Activated CD4-positive, alpha-beta memory T cell treated with anti-CD3 and anti-CD28 coated beads for 36 hours (primary cell): ENCODE results near the gene FOXN3. TPM values are rescaled to one million over a fixed set of nuclear protein-coding genes. Genes with fewer than 3 reads are reported as not detected.

Experiments used
- CTCF ChIA-PET: fragments of 350-600 bp; sonication (Branson Sonifier 250); formaldehyde crosslinking; loops from one replicate; lab custom pipeline; 2021; ENCODE audit warnings: antibody characterized with exemption, inconsistent platforms; lab: Charles Lee
- POLR2A ChIA-PET: fragments of 350-600 bp; sonication (Branson Sonifier 250); formaldehyde crosslinking; loops from one replicate; lab custom pipeline; 2021; ENCODE audit warnings: antibody characterized with exemption; lab: Charles Lee
- DNase-seq: peaks from one replicate; pipeline ENCODE4 v3.0.0-alpha.2; 2020
- H3K27ac Mint-ChIP-seq: one replicate; pipeline ENCODE4 v1.8.0; 2021; ENCODE audit warnings: mixed read lengths
- H3K27me3 Mint-ChIP-seq: one replicate; pipeline ENCODE4 v1.8.0; 2021; ENCODE audit warnings: mixed read lengths
- H3K36me3 Mint-ChIP-seq: one replicate; pipeline ENCODE4 v1.8.0; 2021; ENCODE audit warnings: mixed read lengths
- H3K4me1 Mint-ChIP-seq: one replicate; pipeline ENCODE4 v1.8.0; 2021; ENCODE audit warnings: low read depth, mixed read lengths
- H3K4me3 Mint-ChIP-seq: one replicate; pipeline ENCODE4 v1.8.0; 2021; ENCODE audit warnings: mild to moderate bottlenecking, mixed read lengths
- H3K9me3 Mint-ChIP-seq: one replicate; pipeline ENCODE4 v1.8.0; 2021; ENCODE audit warnings: mixed read lengths
- intact Hi-C: fragments of 100-400 bp; cut with micrococcal nuclease; formaldehyde crosslinking; loops from one replicate; pipeline ENCODE4 v1.15.1; 2023
- total RNA-seq, 2 experiments: library from RNA; stranded (reverse); gene quantifications; one replicate each; pipeline ENCODE4 v1.2.3, GENCODE V29; 2021

FOXN3 gene
- total RNA-seq, 2 experiments from 2014 or later = 59.1 to 63.5 TPM

GRCh38 chr14:89243741-89244140 is 173.3 kb downstream of the FOXN3 start:
- no peak for DNase-seq
- Mint-ChIP-seq H3K4me1 (peaks cover 35% of the 10 kb centered on the region), H3K36me3 (no peaks in the 10 kb centered on the region), H3K4me3 (no peak overlapping the region), H3K9me3 (no peaks in the 10 kb centered on the region), H3K27ac (no peak overlapping the region), H3K27me3 (no peaks in the 10 kb centered on the region)
- POLR2A ChIA-PET = no interaction called here
- CTCF ChIA-PET = no interaction called here
- intact Hi-C loops = no loop called here

GRCh38 chr14:89243286-89243685 is 173.7 kb downstream of the FOXN3 start:
- ChIA-PET POLR2A (no interaction called here), CTCF (interaction anchor here (0.6 kb wide), 1 partner anchor 39 kb away, joined by 3 read pairs; no protein-coding TSS in a partner anchor)
- Mint-ChIP-seq H3K36me3 (no peaks in the 10 kb centered on the region), H3K27me3 (no peaks in the 10 kb centered on the region), H3K27ac (no peak overlapping the region), H3K4me1 (peaks cover 36% of the 10 kb centered on the region), H3K9me3 (no peaks in the 10 kb centered on the region), H3K4me3 (no peak overlapping the region)
- intact Hi-C loops = no loop called here
- no peak for DNase-seq

- DNase-seq = no peak
- H3K4me3 Mint-ChIP-seq = no peak overlapping the region
- no peaks in the 10 kb centered on the region for H3K27me3 Mint-ChIP-seq
- H3K36me3 Mint-ChIP-seq = no peaks in the 10 kb centered on the region
- ChIA-PET POLR2A (no interaction called here), CTCF (interaction anchor here (0.6 kb wide), 2 partner anchors 21 to 39 kb away, joined by 3 read pairs; no protein-coding TSS in a partner anchor)
- H3K4me1 Mint-ChIP-seq = peaks cover 36% of the 10 kb centered on the region
- intact Hi-C loops = no loop called here
- H3K9me3 Mint-ChIP-seq = no peaks in the 10 kb centered on the region
- H3K27ac Mint-ChIP-seq = no peak overlapping the region
Observed at GRCh38 chr14:89242652-89243279, 174.3 kb downstream of the FOXN3 start.

GRCh38 chr14:89241934-89242651 is 174.9 kb downstream of the FOXN3 start:
- no peaks in the 10 kb centered on the region for H3K9me3 Mint-ChIP-seq
- H3K4me1 Mint-ChIP-seq = peaks cover 36% of the 10 kb centered on the region
- no peak overlapping the region for H3K4me3 Mint-ChIP-seq
- H3K27me3 Mint-ChIP-seq = no peaks in the 10 kb centered on the region
- ChIA-PET CTCF (interaction anchor here (0.6 kb wide), 1 partner anchor 21 kb away, joined by 3 read pairs; no protein-coding TSS in a partner anchor), POLR2A (no interaction called here)
- no peak for DNase-seq
- H3K27ac Mint-ChIP-seq = no peak overlapping the region
- no peaks in the 10 kb centered on the region for H3K36me3 Mint-ChIP-seq
- intact Hi-C loops = no loop called here

- Mint-ChIP-seq H3K9me3 (no peaks in the 10 kb centered on the region), H3K36me3 (peaks cover 3% of the 10 kb centered on the region), H3K27me3 (no peaks in the 10 kb centered on the region), H3K4me3 (no peak overlapping the region), H3K27ac (no peak overlapping the region), H3K4me1 (peaks cover 33% of the 10 kb centered on the region)
- CTCF ChIA-PET = interaction anchor here (0.8 kb wide), 1 partner anchor 12 kb away, joined by 3 read pairs; no protein-coding TSS in a partner anchor
- POLR2A ChIA-PET = no interaction called here
- no peak for DNase-seq
- intact Hi-C loops = no loop called here
Observed at GRCh38 chr14:89241257-89241656, 175.8 kb downstream of the FOXN3 start.

- Mint-ChIP-seq H3K4me1 (peaks cover 33% of the 10 kb centered on the region), H3K9me3 (peaks cover 5% of the 10 kb centered on the region), H3K27ac (no peak overlapping the region), H3K4me3 (no peak overlapping the region), H3K36me3 (peaks cover 4% of the 10 kb centered on the region), H3K27me3 (no peaks in the 10 kb centered on the region)
- POLR2A ChIA-PET = no interaction called here
- intact Hi-C loops = no loop called here
- DNase-seq = no peak
- CTCF ChIA-PET = no interaction called here
Observed at GRCh38 chr14:89240414-89240813, 176.6 kb downstream of the FOXN3 start.

GRCh38 chr14:89239023-89239422 is 178.0 kb downstream of the FOXN3 start:
- ChIA-PET POLR2A (no interaction called here), CTCF (no interaction called here)
- no peaks in the 10 kb centered on the region for H3K27me3 Mint-ChIP-seq
- no peak overlapping the region for H3K4me3 Mint-ChIP-seq
- H3K27ac Mint-ChIP-seq = no peak overlapping the region
- intact Hi-C loops = no loop called here
- no peak for DNase-seq
- H3K9me3 Mint-ChIP-seq = peaks cover 5% of the 10 kb centered on the region
- H3K36me3 Mint-ChIP-seq = peaks cover 4% of the 10 kb centered on the region
- H3K4me1 Mint-ChIP-seq = peaks cover 27% of the 10 kb centered on the region

- no peak overlapping the region for H3K4me3 Mint-ChIP-seq
- H3K9me3 Mint-ChIP-seq = peaks cover 5% of the 10 kb centered on the region
- H3K36me3 Mint-ChIP-seq = peaks cover 4% of the 10 kb centered on the region
- peaks cover 33% of the 10 kb centered on the region for H3K4me1 Mint-ChIP-seq
- DNase-seq = no peak
- intact Hi-C loops = no loop called here
- H3K27me3 Mint-ChIP-seq = no peaks in the 10 kb centered on the region
- ChIA-PET CTCF (no interaction called here), POLR2A (no interaction called here)
- no peak overlapping the region for H3K27ac Mint-ChIP-seq
Observed at GRCh38 chr14:89237921-89238529, 179.0 kb downstream of the FOXN3 start.

- POLR2A ChIA-PET = no interaction called here
- no peak for DNase-seq
- H3K4me1 Mint-ChIP-seq = peaks cover 30% of the 10 kb centered on the region
- no peak overlapping the region for H3K4me3 Mint-ChIP-seq
- peaks cover 4% of the 10 kb centered on the region for H3K36me3 Mint-ChIP-seq
- CTCF ChIA-PET = interaction anchor here (0.7 kb wide), 1 partner anchor 26 kb away, joined by 4 read pairs; no protein-coding TSS in a partner anchor
- peaks cover 5% of the 10 kb centered on the region for H3K9me3 Mint-ChIP-seq
- no peaks in the 10 kb centered on the region for H3K27me3 Mint-ChIP-seq
- no peak overlapping the region for H3K27ac Mint-ChIP-seq
- intact Hi-C loops = no loop called here
Observed at GRCh38 chr14:89236851-89237250, 180.2 kb downstream of the FOXN3 start.

- no peak for DNase-seq
- H3K4me3 Mint-ChIP-seq = no peak overlapping the region
- CTCF ChIA-PET = no interaction called here
- H3K9me3 Mint-ChIP-seq = peaks cover 5% of the 10 kb centered on the region
- H3K36me3 Mint-ChIP-seq = peaks cover 8% of the 10 kb centered on the region
- H3K27ac Mint-ChIP-seq = no peak overlapping the region
- intact Hi-C loops = no loop called here
- H3K27me3 Mint-ChIP-seq = no peaks in the 10 kb centered on the region
- peaks cover 19% of the 10 kb centered on the region for H3K4me1 Mint-ChIP-seq
- POLR2A ChIA-PET = no interaction called here
Observed at GRCh38 chr14:89233184-89233583, 183.8 kb downstream of the FOXN3 start.

GRCh38 chr14:89232265-89233070 is 184.6 kb downstream of the FOXN3 start:
- peaks cover 24% of the 10 kb centered on the region for H3K4me1 Mint-ChIP-seq
- peaks cover 8% of the 10 kb centered on the region for H3K36me3 Mint-ChIP-seq
- no peak for DNase-seq
- intact Hi-C loops = no loop called here
- no peak overlapping the region for H3K4me3 Mint-ChIP-seq
- H3K9me3 Mint-ChIP-seq = peaks cover 5% of the 10 kb centered on the region
- no peak overlapping the region for H3K27ac Mint-ChIP-seq
- POLR2A ChIA-PET = no interaction called here
- CTCF ChIA-PET = no interaction called here
- no peaks in the 10 kb centered on the region for H3K27me3 Mint-ChIP-seq
